NCI-H2081 (cell line): ENCODE data around the gene SPATA6L.
"Not testable (repeated sequence)": the region's sequence is repeated elsewhere in the genome, so short reads cannot be mapped to it uniquely, and the experiment has no call there.

Experiments used
- DNase-seq, 2 experiments: peaks; one replicate each; lab custom pipeline; 2025; lab: John Stamatoyannopoulos, UW

The SPATA6L gene

GRCh38 chr9:4674783-4675182 is 8.5 kb upstream of the SPATA6L start:
- DNase-seq, result no peak

DNA sequence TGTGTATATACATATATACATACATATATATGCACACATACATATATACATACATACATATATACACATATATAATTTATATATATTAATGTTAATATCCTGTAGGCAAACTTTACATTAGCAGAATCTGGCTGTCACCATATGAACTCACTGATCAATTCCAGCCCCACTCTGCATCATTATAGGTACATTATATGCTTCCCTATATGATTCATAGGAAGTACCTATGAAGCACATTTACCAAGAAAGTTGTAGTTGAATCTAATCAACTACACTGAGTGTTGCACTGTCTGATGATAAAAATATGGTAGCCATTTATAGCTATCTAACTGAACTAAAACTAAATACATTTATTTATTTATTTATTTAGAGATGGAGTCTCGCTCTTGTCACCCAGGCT is 5.5 kb upstream of the SPATA6L start:
- DNase-seq, result no peak

- no peak for DNase-seq
These were observed 4.3 kb upstream of the SPATA6L start for GRCh38 chr9:4670591-4670990.

GRCh38 chr9:4669890-4670289 is 3.6 kb upstream of the SPATA6L start:
- DNase-seq, result no peak

DNA sequence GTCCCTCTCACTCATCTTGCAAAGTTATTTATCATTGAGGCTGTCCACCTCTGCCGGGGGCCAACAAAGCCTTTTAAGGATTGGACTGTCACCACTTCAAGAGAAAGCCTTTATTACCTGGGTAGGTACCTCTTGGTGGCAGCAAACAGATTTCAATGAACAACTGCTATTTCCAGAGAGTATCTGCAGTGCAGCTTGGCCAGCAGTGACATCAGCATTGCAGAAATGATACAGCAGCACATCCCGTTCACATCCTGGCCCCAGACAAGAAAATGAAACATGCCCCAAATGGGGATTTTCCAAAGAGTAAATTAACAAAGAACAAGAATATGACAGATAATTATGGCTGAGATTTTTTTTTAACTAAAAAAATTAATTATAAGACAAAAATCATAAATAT is 2.3 kb upstream of the SPATA6L start:
- no peak for DNase-seq

GRCh38 chr9:4667681-4668080 is 1.4 kb upstream of the SPATA6L start:
- no peak for DNase-seq

GRCh38 chr9:4665357-4665756 is 923 bp downstream of the SPATA6L start:
- DNase-seq, result peak; percentile 36 to 77

DNA sequence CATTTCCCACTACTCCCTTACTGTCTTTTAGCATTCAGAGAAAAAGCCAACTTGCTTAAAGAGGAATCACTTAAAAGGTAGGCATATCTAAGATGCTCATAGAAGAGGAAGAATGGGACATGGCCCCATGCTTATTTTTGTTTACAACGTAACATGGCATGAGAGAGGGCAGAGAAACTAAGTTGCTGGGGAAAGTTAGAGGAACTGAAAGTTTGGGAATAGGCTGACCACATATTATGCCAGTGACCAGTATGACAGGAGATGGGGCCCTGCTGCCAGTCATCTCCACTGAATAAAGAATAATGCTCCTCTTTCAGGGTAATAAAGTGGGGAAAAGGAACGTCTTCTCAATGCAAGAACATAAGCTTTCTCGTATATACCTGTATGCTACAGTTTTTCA is 2.3 kb downstream of the SPATA6L start:
- DNase-seq, result no peak

GRCh38 chr9:4662989-4663792 is 3.1 kb downstream of the SPATA6L start:
- peak in 1 of 2 experiments; percentile 45 for DNase-seq

DNA sequence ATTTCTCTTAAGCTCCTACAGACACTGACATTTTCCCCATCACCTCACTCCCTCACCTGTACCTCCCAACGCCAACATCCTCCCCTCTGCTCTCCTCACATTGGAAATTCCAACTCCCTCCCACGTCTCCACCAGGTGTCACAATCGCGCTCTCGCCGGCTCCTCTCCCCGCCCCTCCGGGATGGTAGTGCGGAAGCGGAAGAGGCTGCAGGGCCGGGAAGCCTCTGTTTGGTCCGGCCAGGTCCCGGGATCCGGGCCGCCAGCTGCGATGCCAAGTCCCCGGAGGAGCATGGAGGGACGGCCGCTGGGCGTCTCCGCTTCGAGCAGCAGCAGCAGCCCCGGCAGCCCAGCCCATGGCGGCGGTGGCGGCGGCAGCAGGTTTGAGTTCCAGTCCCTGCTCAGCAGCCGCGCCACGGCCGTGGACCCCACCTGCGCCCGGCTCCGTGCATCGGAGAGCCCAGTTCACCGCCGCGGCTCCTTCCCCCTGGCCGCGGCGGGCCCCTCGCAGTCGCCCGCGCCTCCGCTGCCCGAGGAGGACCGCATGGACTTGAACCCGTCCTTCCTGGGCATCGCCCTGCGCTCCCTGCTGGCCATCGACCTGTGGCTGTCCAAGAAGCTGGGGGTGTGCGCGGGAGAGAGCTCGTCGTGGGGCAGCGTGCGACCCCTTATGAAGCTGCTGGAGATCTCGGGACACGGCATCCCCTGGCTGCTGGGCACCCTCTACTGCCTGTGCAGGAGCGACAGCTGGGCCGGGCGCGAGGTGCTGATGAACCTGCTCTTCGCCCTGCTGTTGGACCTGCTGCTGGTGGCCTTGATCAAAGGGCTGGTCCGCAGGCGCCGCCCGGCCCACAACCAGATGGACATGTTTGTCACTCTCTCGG is 3.9 kb downstream of the SPATA6L start, which contains the start of gene PLPP6:
Gene PLPP6 (plus strand): TSS at position 187 of the 881 bp plus-strand sequence. CDS start 82 bp downstream, at position 269.
- peak; percentile 97 for DNase-seq

- no peak for DNase-seq
These were observed 4.7 kb downstream of the SPATA6L start for GRCh38 chr9:4661611-4662010.

- no peak for DNase-seq
These were observed 5.1 kb downstream of the SPATA6L start for GRCh38 chr9:4661165-4661564.

DNA sequence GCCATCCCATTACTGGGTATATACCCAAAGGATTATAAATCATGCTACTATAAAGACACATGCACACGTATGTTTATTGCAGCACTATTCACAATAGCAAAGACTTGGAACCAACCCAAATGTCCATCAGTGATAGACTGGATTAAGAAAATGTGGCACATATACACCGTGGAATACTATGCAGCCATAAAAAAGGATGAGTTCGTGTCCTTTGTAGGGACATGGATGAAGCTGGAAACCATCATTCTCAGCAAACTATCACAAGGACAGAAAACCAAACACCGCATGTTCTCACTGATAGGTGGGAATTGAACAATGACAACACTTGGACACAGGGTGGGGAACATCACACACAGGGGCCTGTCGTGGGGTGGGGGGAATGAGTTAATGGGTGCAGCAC is 5.6 kb downstream of the SPATA6L start:
- DNase-seq, result not testable (repeated sequence)

DNA sequence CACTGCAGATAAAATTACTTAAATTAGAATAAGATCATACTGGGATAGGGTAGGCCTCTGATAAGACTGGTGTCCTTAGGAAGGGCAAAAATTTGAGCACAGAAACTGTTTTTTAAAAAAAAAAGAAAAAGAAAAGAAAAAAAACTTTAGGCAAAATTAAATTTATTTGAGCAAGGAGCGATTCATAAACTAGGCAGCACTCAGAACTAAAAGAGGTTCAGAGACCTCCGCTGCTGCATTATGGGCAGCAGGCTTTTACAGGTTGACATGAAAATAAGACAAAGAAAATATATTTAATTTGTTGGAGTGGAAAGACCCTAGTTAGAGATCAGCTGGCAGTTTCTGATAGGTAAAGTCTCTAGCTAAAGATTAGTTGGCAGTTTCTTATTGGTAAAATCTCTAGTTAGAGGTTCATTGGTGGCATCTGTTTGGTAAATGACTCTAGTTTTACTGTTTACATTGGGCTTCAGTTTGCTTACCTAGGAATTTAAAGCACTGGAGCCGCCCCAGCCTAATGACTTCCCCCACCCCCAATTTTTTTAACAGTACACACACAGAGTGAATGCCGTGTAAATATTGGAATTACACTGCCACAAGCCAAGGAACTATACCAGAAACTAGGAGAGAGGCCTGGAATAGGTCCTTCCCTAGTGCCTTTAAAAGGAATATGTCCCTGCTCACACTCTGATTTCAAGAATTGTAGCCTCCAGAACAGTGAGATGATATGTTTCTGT is 8.7 kb downstream of the SPATA6L start:
- DNase-seq, result peak; percentile 4 to 57

DNA sequence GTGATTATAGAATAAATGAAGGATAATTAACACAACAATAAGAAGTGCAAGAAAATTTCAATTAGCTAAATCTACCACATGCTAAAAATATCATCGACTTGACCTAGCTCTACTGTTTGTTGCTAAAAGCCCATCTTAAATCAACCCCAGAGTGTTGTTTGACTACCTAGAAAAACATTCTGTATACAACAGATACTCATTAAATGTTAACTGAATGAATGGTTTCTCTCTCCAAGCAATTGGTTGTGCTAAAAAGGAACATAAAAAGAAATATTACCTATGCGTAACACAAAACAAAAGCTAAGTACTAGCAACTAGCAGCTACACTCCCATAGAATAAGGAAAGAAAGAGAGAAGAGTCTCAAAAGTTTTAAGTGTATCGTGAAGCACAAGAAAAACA is 9.7 kb downstream of the SPATA6L start:
- no peak for DNase-seq

DNA sequence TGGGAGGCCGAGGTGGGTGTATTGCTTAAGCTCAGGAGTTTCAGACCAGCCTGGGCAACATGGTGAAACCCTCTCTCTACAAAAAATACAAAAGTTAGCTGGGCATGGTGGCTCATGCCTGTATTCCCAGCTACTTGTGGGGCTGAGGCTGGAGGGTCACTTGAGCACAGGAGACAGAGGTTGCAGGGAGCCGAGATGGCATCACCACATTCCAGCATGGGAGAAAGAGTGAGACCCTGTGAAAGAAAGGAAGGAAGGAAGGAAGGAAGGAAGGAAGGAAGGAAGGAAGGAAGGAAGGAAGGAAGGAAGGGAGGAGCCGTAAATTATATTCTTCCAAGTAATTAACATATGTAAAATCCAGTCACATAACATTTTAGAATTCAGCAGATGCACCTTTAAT is 10.1 kb downstream of the SPATA6L start:
- DNase-seq, result not testable (repeated sequence)

- no peak for DNase-seq
These were observed 11.7 kb downstream of the SPATA6L start for GRCh38 chr9:4654538-4654937.

- DNase-seq, result no peak
These were observed 12.2 kb downstream of the SPATA6L start for GRCh38 chr9:4654084-4654483.

GRCh38 chr9:4642351-4642750 is 23.9 kb downstream of the SPATA6L start:
- no peak for DNase-seq

GRCh38 chr9:4640027-4640426 is 26.3 kb downstream of the SPATA6L start:
- peak; percentile 38 to 60 for DNase-seq

DNA sequence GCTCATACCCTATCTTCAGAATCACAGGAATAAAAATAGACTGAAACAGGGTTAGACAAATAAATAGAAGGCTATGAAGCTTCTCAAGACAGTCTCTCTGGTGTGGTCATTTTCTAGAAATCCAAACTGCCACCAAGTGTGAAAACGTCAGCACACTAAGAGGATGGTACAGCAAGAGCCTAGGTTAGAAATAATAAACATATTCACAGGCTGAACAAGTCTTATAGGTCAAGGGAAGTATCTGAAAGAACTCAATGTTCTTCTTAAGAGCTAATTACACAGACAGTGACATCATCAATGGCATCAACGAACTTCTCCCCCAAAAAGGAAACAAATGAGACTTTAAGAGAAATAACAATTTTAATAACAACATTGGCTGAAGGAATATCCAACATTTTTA is 26.9 kb downstream of the SPATA6L start:
- DNase-seq, result no peak

- DNase-seq, result peak; percentile 3 to 50
These were observed 27.3 kb downstream of the SPATA6L start for GRCh38 chr9:4638968-4639367.
